PC-3 (cell line): ENCODE data around the gene ZC3H4. TPM values are rescaled to one million over a fixed set of nuclear protein-coding genes. Genes with fewer than 3 reads are reported as not detected.

ENCODE experiments used
- ATAC-seq: fragments of 200-7000 bp; cut with Tn5 transposase; 2 replicates; pipeline ENCODE4 v1.9.1; 2020; ENCODE audit warnings: mild to moderate bottlenecking, moderate library complexity
- BruUV-seq: library from RNA; stranded (reverse); fragments of 400-500 nt; replicated peaks from 2 replicates; lab custom pipeline; 2021; lab: Mats Ljungman, UMichigan
- CTCF ChIA-PET: fragments of 300-600 bp; sonication (Branson Sonifier 250); formaldehyde crosslinking; loops from one replicate; lab custom pipeline; 2022; ENCODE audit warnings: antibody characterized with exemption; lab: Charles Lee
- POLR2A ChIA-PET: fragments of 300-600 bp; sonication (Branson Sonifier 250); formaldehyde crosslinking; loops from one replicate; lab custom pipeline; 2022; ENCODE audit warnings: antibody characterized with exemption; ENCODE audit not compliant: unreplicated experiment; lab: Charles Lee
- DNase-seq: peaks from one replicate; pipeline ENCODE4 v3.0.0-alpha.2; 2015
- H2AFZ ChIP-seq: fragments of 300-600 bp; sonication (generic); 2 replicates; pipeline ENCODE4 v1.6.0; 2016; ENCODE audit warnings: antibody characterized with exemption, low read length
- H3F3A ChIP-seq: fragments of 300-600 bp; sonication (generic); one replicate; pipeline ENCODE4 v1.6.0; 2017; ENCODE audit warnings: antibody characterized with exemption, low read length, control low read depth, mild to moderate bottlenecking; ENCODE audit not compliant: unreplicated experiment
- H3K27ac ChIP-seq: fragments of 300-600 bp; sonication (generic); 2 replicates; pipeline ENCODE4 v1.5.1; 2016; ENCODE audit warnings: mild to moderate bottlenecking, low read length
- H3K27me3 ChIP-seq: fragments of 300-600 bp; sonication (generic); 2 replicates; pipeline ENCODE4 v1.6.1; 2016; ENCODE audit warnings: low read length, mixed read lengths
- H3K36me3 ChIP-seq: fragments of 300-600 bp; sonication (generic); 2 replicates; pipeline ENCODE4 v1.6.1; 2016; ENCODE audit warnings: low read depth, mixed run types, low read length, mixed read lengths
- H3K4me1 ChIP-seq: fragments of 300-600 bp; sonication (generic); 2 replicates; pipeline ENCODE4 v1.5.1; 2016; ENCODE audit warnings: low read length; ENCODE audit not compliant: insufficient read depth
- H3K4me2 ChIP-seq: fragments of 300-600 bp; sonication (generic); 2 replicates; pipeline ENCODE4 v1.6.0; 2016; ENCODE audit warnings: low read length
- H3K4me3 ChIP-seq: fragments of 300-600 bp; sonication (generic); 2 replicates; pipeline ENCODE4 v1.5.1; 2016; ENCODE audit warnings: mild to moderate bottlenecking, low read length, mixed read lengths
- H3K79me2 ChIP-seq: fragments of 300-600 bp; sonication (generic); 2 replicates; pipeline ENCODE4 v1.6.1; 2017; ENCODE audit warnings: low read length, mixed read lengths
- H3K9ac ChIP-seq: fragments of 300-600 bp; sonication (generic); 2 replicates; pipeline ENCODE4 v1.6.0; 2016; ENCODE audit warnings: mild to moderate bottlenecking, low read length
- H3K9me2 ChIP-seq: fragments of 300-600 bp; sonication (generic); replicated peaks from 2 replicates; pipeline ENCODE4 v1.6.1; 2016; ENCODE audit warnings: mixed run types, low read length, mixed read lengths
- H3K9me3 ChIP-seq: fragments of 300-600 bp; sonication (generic); 2 replicates; pipeline ENCODE4 v1.6.1; 2016; ENCODE audit warnings: low read length, mixed read lengths
- H4K20me1 ChIP-seq: fragments of 300-600 bp; sonication (generic); 2 replicates; pipeline ENCODE4 v1.6.1; 2016; ENCODE audit warnings: low read length, mixed read lengths
- CTCF ChIP-seq: fragments of 300-600 bp; sonication (generic); conservative IDR thresholded peaks from 2 replicates; pipeline ENCODE4 v1.5.1; 2017; ENCODE audit warnings: antibody characterized with exemption, low read depth, mild to moderate bottlenecking, low read length
- EZH2 ChIP-seq: fragments of 300-600 bp; sonication (generic); IDR thresholded peaks from one replicate; pipeline ENCODE4 v1.6.1; 2017; ENCODE audit warnings: antibody characterized with exemption, mild to moderate bottlenecking, low read length; ENCODE audit not compliant: unreplicated experiment
- EZH2phosphoT487 ChIP-seq: fragments of 300-600 bp; sonication (generic); IDR thresholded peaks from 2 replicates; pipeline ENCODE4 v1.6.1; 2018; ENCODE audit warnings: mild to moderate bottlenecking, antibody characterized with exemption, low read length, borderline replicate concordance
- intact Hi-C: fragments of 100-400 bp; cut with micrococcal nuclease; formaldehyde crosslinking; loops from 2 replicates; pipeline ENCODE4 v1.9.0; 2023
- total RNA-seq: library from RNA; depleted of rRNA; stranded (reverse); fragments of >200 nt; gene quantifications from 2 replicates; pipeline ENCODE4 v1.2.3, GENCODE V29; 2014

Gene ZC3H4
- total RNA-seq, 1 experiment from 2014 or later = 13.4 TPM

- no peaks in the 10 kb centered on the region for H3F3A ChIP-seq
- BruUV-seq = no TSS peak
- intact Hi-C loops = loop anchor here (5.0 kb wide), 1 partner anchor 37 kb away; the partner anchor contains the start of gene ZC3H4
- ChIA-PET POLR2A (no interaction called here), CTCF (no interaction called here)
- no peaks in the 10 kb centered on the region for H3K9me3 ChIP-seq
- H3K9me2 ChIP-seq = no peaks in the 10 kb centered on the region
- peaks cover 5% of the 10 kb centered on the region; the same call in 1 of the 2 replicates for H3K4me1 ChIP-seq
- no peaks in the 10 kb centered on the region for H4K20me1 ChIP-seq
- H3K27ac ChIP-seq = no peak overlapping the region
- DNase-seq (no peak), ATAC-seq (no peak)
- no peak overlapping the region for H2AFZ ChIP-seq
- TF ChIP-seq CTCF (no peak), EZH2phosphoT487 (no peak), EZH2 (no peak)
- no peak overlapping the region for H3K9ac ChIP-seq
- peaks cover 12% of the 10 kb centered on the region; the same call in 1 of the 2 replicates for H3K36me3 ChIP-seq
- no peak overlapping the region for H3K4me2 ChIP-seq
- H3K4me3 ChIP-seq = no peak overlapping the region
- H3K27me3 ChIP-seq = no peaks in the 10 kb centered on the region
- peaks cover 7% of the 10 kb centered on the region; the same call in 1 of the 2 replicates for H3K79me2 ChIP-seq
Measured at GRCh38 chr19:47075179-47075810, 38.3 kb downstream of the ZC3H4 start.

- H2AFZ ChIP-seq = no peak overlapping the region
- peaks cover 6% of the 10 kb centered on the region; the same call in 1 of the 2 replicates for H3K36me3 ChIP-seq
- no peaks in the 10 kb centered on the region for H4K20me1 ChIP-seq
- H3K27ac ChIP-seq = no peak overlapping the region
- intact Hi-C loops = loop anchor here (5.0 kb wide), 1 partner anchor 38 kb away; the partner anchor contains the start of gene ZC3H4
- H3K9me3 ChIP-seq = no peaks in the 10 kb centered on the region
- H3K79me2 ChIP-seq = peaks cover 7% of the 10 kb centered on the region; the same call in 1 of the 2 replicates
- ATAC-seq = no peak
- ChIA-PET POLR2A (no interaction called here), CTCF (no interaction called here)
- H3K4me1 ChIP-seq = peaks cover 2% of the 10 kb centered on the region; the same call in 1 of the 2 replicates
- H3K4me2 ChIP-seq = no peak overlapping the region
- H3K9me2 ChIP-seq = no peaks in the 10 kb centered on the region
- no peak overlapping the region for H3K4me3 ChIP-seq
- no peaks in the 10 kb centered on the region for H3K27me3 ChIP-seq
- H3K9ac ChIP-seq = no peak overlapping the region
- no peak for DNase-seq
- H3F3A ChIP-seq = no peaks in the 10 kb centered on the region
- no TSS peak for BruUV-seq
- no peak for TF ChIP-seq EZH2phosphoT487
- TF ChIP-seq EZH2 = no peak
- TF ChIP-seq CTCF = no peak
Measured at GRCh38 chr19:47074621-47075020, 39.0 kb downstream of the ZC3H4 start.

- H3K4me2 ChIP-seq = no peak overlapping the region
Measured at GRCh38 chr19:47073574-47073973, 40.0 kb downstream of the ZC3H4 start.

More at GRCh38 chr19:47073574-47073973, 40.0 kb downstream of the ZC3H4 start:
- ChIA-PET CTCF (no interaction called here), POLR2A (no interaction called here)
- Histone ChIP-seq H3K79me2 (peaks cover 7% of the 10 kb centered on the region; the same call in 1 of the 2 replicates), H3K27me3 (no peaks in the 10 kb centered on the region), H2AFZ (no peak overlapping the region), H3K9ac (no peak overlapping the region), H3K4me1 (no peaks in the 10 kb centered on the region), H3F3A (no peaks in the 10 kb centered on the region), H3K36me3 (peaks cover 6% of the 10 kb centered on the region; the same call in 1 of the 2 replicates), H4K20me1 (no peaks in the 10 kb centered on the region), H3K27ac (no peak overlapping the region), H3K4me3 (no peak overlapping the region), H3K9me3 (no peaks in the 10 kb centered on the region), H3K9me2 (no peaks in the 10 kb centered on the region)
- ATAC-seq = no peak
- DNase-seq = no peak
- no TSS peak for BruUV-seq
- intact Hi-C loops = no loop called here
- TF ChIP-seq EZH2phosphoT487 (no peak), CTCF (no peak), EZH2 (no peak)
